ENCODE measurements around the gene TMEM63C.

DNA sequence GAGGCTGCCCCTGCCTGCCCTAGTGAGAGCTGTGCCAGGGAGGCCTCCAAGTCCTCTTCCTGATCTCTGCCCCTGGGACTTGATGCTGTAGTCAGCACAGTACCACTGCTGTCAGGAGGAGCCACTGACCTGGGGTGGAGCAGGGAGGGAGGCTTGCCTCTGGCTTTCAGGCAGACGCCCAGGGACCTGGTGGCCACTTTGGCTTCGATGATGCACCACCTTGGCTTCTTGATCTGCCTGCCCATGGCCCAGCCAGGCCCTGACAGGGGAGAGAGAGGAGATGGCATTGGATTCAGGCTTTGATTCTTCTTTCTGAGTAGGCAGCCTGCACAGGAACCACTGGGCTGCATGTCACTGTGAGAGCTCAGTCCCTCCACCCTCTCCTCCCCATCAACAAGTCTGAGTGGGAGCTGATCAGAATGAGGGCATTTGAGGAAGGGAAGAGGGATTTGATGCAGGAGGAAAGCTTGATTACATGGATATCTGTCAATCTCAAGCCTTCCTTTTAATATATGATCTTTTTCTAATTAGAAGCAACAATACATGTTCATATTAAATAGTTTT, 24.7 kb downstream of the TMEM63C start:
- TF ChIP-seq, protein P1, sequence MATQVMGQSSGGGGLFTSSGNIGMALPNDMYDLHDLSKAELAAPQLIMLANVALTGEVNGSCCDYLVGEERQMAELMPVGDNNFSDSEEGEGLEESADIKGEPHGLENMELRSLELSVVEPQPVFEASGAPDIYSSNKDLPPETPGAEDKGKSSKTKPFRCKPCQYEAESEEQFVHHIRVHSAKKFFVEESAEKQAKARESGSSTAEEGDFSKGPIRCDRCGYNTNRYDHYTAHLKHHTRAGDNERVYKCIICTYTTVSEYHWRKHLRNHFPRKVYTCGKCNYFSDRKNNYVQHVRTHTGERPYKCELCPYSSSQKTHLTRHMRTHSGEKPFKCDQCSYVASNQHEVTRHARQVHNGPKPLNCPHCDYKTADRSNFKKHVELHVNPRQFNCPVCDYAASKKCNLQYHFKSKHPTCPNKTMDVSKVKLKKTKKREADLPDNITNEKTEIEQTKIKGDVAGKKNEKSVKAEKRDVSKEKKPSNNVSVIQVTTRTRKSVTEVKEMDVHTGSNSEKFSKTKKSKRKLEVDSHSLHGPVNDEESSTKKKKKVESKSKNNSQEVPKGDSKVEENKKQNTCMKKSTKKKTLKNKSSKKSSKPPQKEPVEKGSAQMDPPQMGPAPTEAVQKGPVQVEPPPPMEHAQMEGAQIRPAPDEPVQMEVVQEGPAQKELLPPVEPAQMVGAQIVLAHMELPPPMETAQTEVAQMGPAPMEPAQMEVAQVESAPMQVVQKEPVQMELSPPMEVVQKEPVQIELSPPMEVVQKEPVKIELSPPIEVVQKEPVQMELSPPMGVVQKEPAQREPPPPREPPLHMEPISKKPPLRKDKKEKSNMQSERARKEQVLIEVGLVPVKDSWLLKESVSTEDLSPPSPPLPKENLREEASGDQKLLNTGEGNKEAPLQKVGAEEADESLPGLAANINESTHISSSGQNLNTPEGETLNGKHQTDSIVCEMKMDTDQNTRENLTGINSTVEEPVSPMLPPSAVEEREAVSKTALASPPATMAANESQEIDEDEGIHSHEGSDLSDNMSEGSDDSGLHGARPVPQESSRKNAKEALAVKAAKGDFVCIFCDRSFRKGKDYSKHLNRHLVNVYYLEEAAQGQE (IDR thresholded peaks at IDR 0.05; ENCODE audit: low read depth), result no peak
- TF ChIP-seq TAF1 (IDR thresholded peaks at IDR 0.05; ENCODE audit: low read depth) (no peak), ZBTB7A (IDR thresholded peaks at IDR 0.05; ENCODE audit: low read depth) (no peak), TEAD4 (IDR thresholded peaks at IDR 0.05) (no peak), TCF12 (IDR thresholded peaks at IDR 0.05; ENCODE audit: low read depth) (no peak)
- TF ChIP-seq, protein P2, sequence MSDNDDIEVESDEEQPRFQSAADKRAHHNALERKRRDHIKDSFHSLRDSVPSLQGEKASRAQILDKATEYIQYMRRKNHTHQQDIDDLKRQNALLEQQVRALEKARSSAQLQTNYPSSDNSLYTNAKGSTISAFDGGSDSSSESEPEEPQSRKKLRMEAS (IDR thresholded peaks at IDR 0.05), result no peak
